Suprapubic skin (tissue), 4 donors: ENCODE measurements around the gene ASTN2. TPM values are rescaled to one million over a fixed set of nuclear protein-coding genes. Genes with fewer than 3 reads are reported as not detected.
"Not testable (repeated sequence)": the region's sequence is repeated elsewhere in the genome, so short reads cannot be mapped to it uniquely, and the experiment has no call there.

Source experiments
- DNase-seq, 2 donors: peaks; one replicate each; pipeline ENCODE4 v3.0.0-alpha.2; 2019; ENCODE audit warnings: low spot score in 2 of 2
- H3K27ac ChIP-seq: fragments of 200-600 bp; sonication (generic); one replicate; pipeline ENCODE4 v1.5.1; 2019
- H3K27me3 ChIP-seq: fragments of 200-600 bp; sonication (generic); one replicate; pipeline ENCODE4 v1.5.1; 2019
- H3K36me3 ChIP-seq: fragments of 200-600 bp; sonication (generic); one replicate; pipeline ENCODE4 v1.5.1; 2019
- H3K4me1 ChIP-seq: fragments of 200-600 bp; sonication (generic); one replicate; pipeline ENCODE4 v1.5.1; 2019
- H3K4me3 ChIP-seq: fragments of 200-600 bp; sonication (generic); one replicate; pipeline ENCODE4 v1.5.1; 2019; ENCODE audit warnings: mild to moderate bottlenecking
- H3K9me3 ChIP-seq: fragments of 200-600 bp; sonication (generic); one replicate; pipeline ENCODE4 v1.5.1; 2019
- EP300 ChIP-seq: sonication (generic); formaldehyde crosslinking; IDR thresholded peaks from one replicate; pipeline ENCODE4 v1.6.1; 2017; ENCODE audit warnings: antibody characterized with exemption
- POLR2A ChIP-seq, 2 donors: fragments of 450-650 bp; IDR thresholded peaks; one replicate each; pipeline ENCODE4 v1.6.1; 2017; ENCODE audit warnings: antibody characterized with exemption in 2 of 2, mild to moderate bottlenecking in 2 of 2, moderate library complexity in 2 of 2
- POLR2AphosphoS5 ChIP-seq, 3 donors: sonication (generic); formaldehyde crosslinking; IDR thresholded peaks; one replicate each; pipeline ENCODE4 v1.6.1; 2017; ENCODE audit warnings: antibody characterized with exemption in 3 of 3
- WGBS: methylation state at CpG from one replicate; pipeline ENCODE4 v1.1.5; 2018; 5-methylcytosine and 5-hydroxymethylcytosine counted together
- total RNA-seq, 4 donors: library from RNA; depleted of rRNA; stranded (reverse); fragments of >200 nt; gene quantifications; one replicate each; pipeline ENCODE4 v1.1.0, GENCODE V29; 2016
- TF ChIP-seq, protein P1 (sequence below), 2 donors: fragments of 200-600 bp in 1 of 2; fragments of 450-650 bp in 1 of 2; sonication (generic) in 1 of 2; IDR thresholded peaks; one replicate each; pipeline ENCODE4 v1.5.1; 2016 to 2019; ENCODE audit warnings: antibody characterized with exemption in 2 of 2, mild to moderate bottlenecking in 1 of 2, moderate library complexity in 1 of 2

ASTN2 gene
- total RNA-seq, 4 donors from 2014 or later = 2.0 to 6.9 (median 3.8) TPM

DNA sequence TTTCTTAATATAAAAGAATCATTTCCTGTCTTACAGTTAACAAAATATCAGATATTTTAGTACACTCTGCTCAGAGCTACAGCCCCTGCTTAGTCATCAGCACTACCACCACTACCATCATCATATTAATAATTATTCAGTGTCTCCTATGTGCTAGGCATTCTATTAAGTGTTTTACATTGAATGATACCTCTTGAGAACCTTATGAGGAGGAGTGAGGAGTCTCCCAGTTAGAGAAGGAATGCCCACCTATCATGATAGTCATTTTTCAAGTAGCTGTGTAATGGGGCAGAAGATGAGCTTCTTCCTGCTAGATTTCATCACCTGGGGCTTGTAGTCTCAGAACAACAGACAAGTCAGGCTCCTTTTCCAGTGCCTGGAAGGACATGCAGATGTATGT, 489.7 kb downstream of the ASTN2 start:
- DNase-seq = no peak
- Histone ChIP-seq H3K4me1 (no peaks in the 10 kb centered on the region), H3K27ac (no peak overlapping the region), H3K27me3 (no peaks in the 10 kb centered on the region), H3K36me3 (no peaks in the 10 kb centered on the region), H3K9me3 (no peaks in the 10 kb centered on the region), H3K4me3 (no peak overlapping the region)
- no peak for TF ChIP-seq POLR2A (IDR thresholded peaks at IDR 0.05)
- no peak for TF ChIP-seq EP300
- no peak for TF ChIP-seq POLR2AphosphoS5 (IDR thresholded peaks at IDR 0.05)
- TF ChIP-seq, protein P1, sequence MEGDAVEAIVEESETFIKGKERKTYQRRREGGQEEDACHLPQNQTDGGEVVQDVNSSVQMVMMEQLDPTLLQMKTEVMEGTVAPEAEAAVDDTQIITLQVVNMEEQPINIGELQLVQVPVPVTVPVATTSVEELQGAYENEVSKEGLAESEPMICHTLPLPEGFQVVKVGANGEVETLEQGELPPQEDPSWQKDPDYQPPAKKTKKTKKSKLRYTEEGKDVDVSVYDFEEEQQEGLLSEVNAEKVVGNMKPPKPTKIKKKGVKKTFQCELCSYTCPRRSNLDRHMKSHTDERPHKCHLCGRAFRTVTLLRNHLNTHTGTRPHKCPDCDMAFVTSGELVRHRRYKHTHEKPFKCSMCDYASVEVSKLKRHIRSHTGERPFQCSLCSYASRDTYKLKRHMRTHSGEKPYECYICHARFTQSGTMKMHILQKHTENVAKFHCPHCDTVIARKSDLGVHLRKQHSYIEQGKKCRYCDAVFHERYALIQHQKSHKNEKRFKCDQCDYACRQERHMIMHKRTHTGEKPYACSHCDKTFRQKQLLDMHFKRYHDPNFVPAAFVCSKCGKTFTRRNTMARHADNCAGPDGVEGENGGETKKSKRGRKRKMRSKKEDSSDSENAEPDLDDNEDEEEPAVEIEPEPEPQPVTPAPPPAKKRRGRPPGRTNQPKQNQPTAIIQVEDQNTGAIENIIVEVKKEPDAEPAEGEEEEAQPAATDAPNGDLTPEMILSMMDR (IDR thresholded peaks at IDR 0.05) = no peak

DNA sequence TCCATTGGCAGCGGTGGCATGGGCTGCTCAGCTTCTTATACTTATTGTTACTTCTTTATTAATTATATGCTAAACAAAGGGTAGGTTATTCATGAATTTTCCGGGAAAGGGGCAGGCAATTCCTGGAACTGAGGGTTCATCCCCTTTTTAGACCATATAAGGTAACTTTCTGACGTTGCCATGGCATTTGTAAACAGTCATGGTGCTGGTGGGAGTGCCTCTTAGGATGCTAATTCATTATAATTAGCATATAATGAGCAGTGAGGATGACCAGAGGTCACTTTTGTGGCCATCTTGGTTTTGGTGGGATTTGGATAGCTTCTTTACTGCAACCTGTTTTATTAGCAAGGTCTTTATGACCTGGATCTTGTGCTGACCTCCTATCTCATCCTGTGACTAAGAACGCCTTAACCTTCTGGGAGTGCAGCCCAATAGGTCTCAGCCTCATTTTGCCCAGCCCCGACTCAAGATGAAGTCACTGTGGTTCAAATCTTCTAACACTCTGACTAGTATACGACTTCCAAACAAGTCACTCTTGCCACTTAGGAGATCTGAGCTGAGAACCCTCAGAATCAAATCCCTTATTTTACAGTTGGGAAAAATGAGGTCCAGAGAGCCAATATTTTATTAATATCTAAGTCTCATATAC, 490.3 kb downstream of the ASTN2 start:
- no peaks in the 10 kb centered on the region for H3K9me3 ChIP-seq
- no peaks in the 10 kb centered on the region for H3K36me3 ChIP-seq
- DNase-seq = no peak
- no peak overlapping the region for H3K4me3 ChIP-seq
- 76% methylated on average over 6 of the region's 6 CpGs for WGBS
- no peak overlapping the region for H3K27ac ChIP-seq
- TF ChIP-seq EP300 = no peak
- TF ChIP-seq, protein P1 (IDR thresholded peaks at IDR 0.05) = no peak
- TF ChIP-seq POLR2AphosphoS5 (IDR thresholded peaks at IDR 0.05) = no peak
- no peak for TF ChIP-seq POLR2A (IDR thresholded peaks at IDR 0.05)
- H3K27me3 ChIP-seq = no peaks in the 10 kb centered on the region
- H3K4me1 ChIP-seq = no peaks in the 10 kb centered on the region

DNA sequence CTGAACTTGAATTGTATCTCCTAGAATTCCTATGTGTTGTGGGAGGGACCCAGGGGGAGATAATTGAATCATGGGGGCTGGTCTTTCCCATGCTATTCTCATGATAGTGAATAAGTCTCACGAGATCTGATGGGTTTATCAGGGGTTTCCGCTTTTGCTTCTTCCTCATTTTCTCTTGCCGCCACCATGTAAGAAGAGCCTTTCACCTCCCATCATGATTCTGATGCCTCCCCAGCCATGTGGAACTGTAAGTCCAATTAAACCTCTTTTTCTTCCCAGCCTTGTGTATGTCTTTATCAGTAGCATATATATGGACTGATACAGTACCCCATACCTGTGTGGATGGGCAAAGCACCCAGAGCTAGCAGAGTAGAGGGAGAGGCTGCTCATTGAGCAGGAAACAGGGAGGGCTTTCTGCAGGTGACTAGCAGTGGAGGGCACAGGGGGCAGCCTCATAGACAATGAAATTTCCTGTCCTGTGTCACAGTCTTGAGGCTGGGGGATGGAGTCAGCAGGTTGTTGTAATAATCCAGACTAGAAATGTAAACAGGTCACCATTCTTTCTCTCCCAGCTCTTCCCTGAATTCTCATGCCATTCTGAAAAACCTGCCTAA, 496.9 kb downstream of the ASTN2 start:
- not testable (repeated sequence) for H3K9me3 ChIP-seq, H3K4me3 ChIP-seq, H3K4me1 ChIP-seq, H3K36me3 ChIP-seq, H3K27ac ChIP-seq, H3K27me3 ChIP-seq, DNase-seq
- 91% methylated on average over 3 of the region's 3 CpGs for WGBS

DNA sequence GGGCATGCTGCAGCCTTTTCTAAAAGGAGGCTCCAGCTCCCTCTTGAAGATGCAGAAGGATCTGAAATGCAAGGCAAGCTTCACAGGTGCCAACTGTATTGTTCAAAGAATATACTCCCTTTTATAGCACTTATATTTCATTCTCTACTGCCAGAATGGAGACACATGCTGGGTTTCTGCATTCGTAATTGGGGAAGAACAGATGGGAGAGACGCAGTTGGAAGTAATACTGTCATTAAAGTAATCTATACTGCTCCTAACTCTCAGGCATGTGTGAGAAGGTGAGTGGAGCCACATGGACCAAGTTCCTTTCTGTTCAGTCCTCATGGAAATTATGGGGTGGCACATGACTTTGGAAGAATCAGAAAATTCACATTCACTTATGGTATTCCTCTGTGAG, 501.3 kb downstream of the ASTN2 start:
- Histone ChIP-seq H3K9me3 (no peaks in the 10 kb centered on the region), H3K4me1 (no peaks in the 10 kb centered on the region), H3K27ac (no peak overlapping the region), H3K4me3 (no peak overlapping the region), H3K27me3 (no peaks in the 10 kb centered on the region), H3K36me3 (no peaks in the 10 kb centered on the region)
- no peak for TF ChIP-seq POLR2AphosphoS5 (IDR thresholded peaks at IDR 0.05)
- TF ChIP-seq, protein P1 (IDR thresholded peaks at IDR 0.05) = no peak
- TF ChIP-seq EP300 = no peak
- TF ChIP-seq POLR2A (IDR thresholded peaks at IDR 0.05) = no peak
- 67% methylated on average over 2 of the region's 2 CpGs for WGBS
- no peak for DNase-seq

DNA sequence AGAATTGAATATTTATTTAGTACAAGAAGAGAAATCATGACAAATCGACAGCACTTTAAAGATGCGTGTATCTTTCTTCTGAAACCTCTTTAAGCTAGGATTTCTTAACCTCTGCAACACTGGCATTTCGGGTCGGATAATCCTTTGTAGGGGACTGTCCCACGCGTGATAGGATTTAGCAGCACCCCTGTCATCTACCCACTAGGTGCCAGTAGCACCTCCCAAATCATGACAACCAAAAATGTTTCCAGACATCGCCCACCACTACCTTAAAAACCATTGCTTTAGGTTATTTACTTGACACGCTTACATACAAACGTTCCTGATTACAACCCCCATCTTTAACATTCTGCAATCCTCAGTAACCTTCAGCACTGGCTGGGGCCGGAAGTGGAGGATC, 504.7 kb downstream of the ASTN2 start:
- Histone ChIP-seq H3K9me3 (no peaks in the 10 kb centered on the region), H3K36me3 (no peaks in the 10 kb centered on the region), H3K4me3 (no peak overlapping the region), H3K27me3 (no peaks in the 10 kb centered on the region), H3K27ac (no peak overlapping the region), H3K4me1 (no peaks in the 10 kb centered on the region)
- WGBS = 80% methylated on average over 10 of the region's 10 CpGs
- DNase-seq = no peak
- TF ChIP-seq, protein P1 (IDR thresholded peaks at IDR 0.05) = no peak
- TF ChIP-seq POLR2A (IDR thresholded peaks at IDR 0.05) = no peak
- TF ChIP-seq EP300 = no peak
- no peak for TF ChIP-seq POLR2AphosphoS5 (IDR thresholded peaks at IDR 0.05)
